CD4-positive, alpha-beta T cell treated with Interferon alpha-2 for 1 hour (primary cell): ENCODE data around the gene RIOX2.

Source experiments
- DNase-seq, 2 donors: peaks; one replicate each; pipeline ENCODE4 v3.0.0-alpha.2; 2020 to 2022

RIOX2 gene

GRCh38 chr3:97988784-97989568 lies 16.7 kb upstream of the RIOX2 start:
- no peak for DNase-seq

GRCh38 chr3:97987306-97987705 lies 15.1 kb upstream of the RIOX2 start:
- no peak for DNase-seq

- no peak for DNase-seq
These were observed 11.8 kb upstream of the RIOX2 start for GRCh38 chr3:97983933-97984491.

- no peak for DNase-seq
These were observed 9.7 kb upstream of the RIOX2 start for GRCh38 chr3:97981886-97982285.

GRCh38 chr3:97979610-97980009 lies 7.4 kb upstream of the RIOX2 start:
- no peak for DNase-seq

GRCh38 chr3:97975466-97975865 lies 3.2 kb upstream of the RIOX2 start:
- DNase-seq: no peak

GRCh38 chr3:97974996-97975395 lies 2.8 kb upstream of the RIOX2 start:
- no peak for DNase-seq

- DNase-seq: no peak
These were observed 745 bp upstream of the RIOX2 start for GRCh38 chr3:97972976-97973375.

GRCh38 chr3:97970956-97971620 lies 1.1 kb downstream of the RIOX2 start:
- DNase-seq: no peak

- no peak for DNase-seq
These were observed 2.1 kb downstream of the RIOX2 start for GRCh38 chr3:97970156-97970555.

GRCh38 chr3:97969541-97969940 lies 2.7 kb downstream of the RIOX2 start:
- no peak for DNase-seq

GRCh38 chr3:97968376-97968775 lies 3.9 kb downstream of the RIOX2 start:
- no peak for DNase-seq

GRCh38 chr3:97967966-97968365 lies 4.3 kb downstream of the RIOX2 start:
- DNase-seq: no peak

- no peak for DNase-seq
These were observed 11.1 kb downstream of the RIOX2 start for GRCh38 chr3:97960993-97961766.

GRCh38 chr3:97960551-97960950 lies 11.7 kb downstream of the RIOX2 start:
- DNase-seq: no peak

- no peak for DNase-seq
These were observed 12.4 kb downstream of the RIOX2 start for GRCh38 chr3:97959872-97960271.

- DNase-seq: no peak
These were observed 13.4 kb downstream of the RIOX2 start for GRCh38 chr3:97958796-97959195.

- no peak for DNase-seq
These were observed 13.8 kb downstream of the RIOX2 start for GRCh38 chr3:97958396-97958795.

- peak in 1 of 2 donors; percentile 6 for DNase-seq
These were observed 14.5 kb downstream of the RIOX2 start for GRCh38 chr3:97957617-97958311.

- DNase-seq: no peak
These were observed 16.2 kb downstream of the RIOX2 start for GRCh38 chr3:97956051-97956450.

- no peak for DNase-seq
These were observed 17.9 kb downstream of the RIOX2 start for GRCh38 chr3:97954228-97954827.

GRCh38 chr3:97952872-97953271 lies 19.4 kb downstream of the RIOX2 start:
- no peak for DNase-seq
